COLO668 (cell line): ENCODE measurements around the gene REXO1.
"Not testable (repeated sequence)": the region's sequence is repeated elsewhere in the genome, so short reads cannot be mapped to it uniquely, and the experiment has no call there.

Source experiments
- DNase-seq: peaks from one replicate; lab custom pipeline; 2025; ENCODE audit not compliant: unreplicated experiment; lab: John Stamatoyannopoulos, UW

Gene REXO1, protein sequence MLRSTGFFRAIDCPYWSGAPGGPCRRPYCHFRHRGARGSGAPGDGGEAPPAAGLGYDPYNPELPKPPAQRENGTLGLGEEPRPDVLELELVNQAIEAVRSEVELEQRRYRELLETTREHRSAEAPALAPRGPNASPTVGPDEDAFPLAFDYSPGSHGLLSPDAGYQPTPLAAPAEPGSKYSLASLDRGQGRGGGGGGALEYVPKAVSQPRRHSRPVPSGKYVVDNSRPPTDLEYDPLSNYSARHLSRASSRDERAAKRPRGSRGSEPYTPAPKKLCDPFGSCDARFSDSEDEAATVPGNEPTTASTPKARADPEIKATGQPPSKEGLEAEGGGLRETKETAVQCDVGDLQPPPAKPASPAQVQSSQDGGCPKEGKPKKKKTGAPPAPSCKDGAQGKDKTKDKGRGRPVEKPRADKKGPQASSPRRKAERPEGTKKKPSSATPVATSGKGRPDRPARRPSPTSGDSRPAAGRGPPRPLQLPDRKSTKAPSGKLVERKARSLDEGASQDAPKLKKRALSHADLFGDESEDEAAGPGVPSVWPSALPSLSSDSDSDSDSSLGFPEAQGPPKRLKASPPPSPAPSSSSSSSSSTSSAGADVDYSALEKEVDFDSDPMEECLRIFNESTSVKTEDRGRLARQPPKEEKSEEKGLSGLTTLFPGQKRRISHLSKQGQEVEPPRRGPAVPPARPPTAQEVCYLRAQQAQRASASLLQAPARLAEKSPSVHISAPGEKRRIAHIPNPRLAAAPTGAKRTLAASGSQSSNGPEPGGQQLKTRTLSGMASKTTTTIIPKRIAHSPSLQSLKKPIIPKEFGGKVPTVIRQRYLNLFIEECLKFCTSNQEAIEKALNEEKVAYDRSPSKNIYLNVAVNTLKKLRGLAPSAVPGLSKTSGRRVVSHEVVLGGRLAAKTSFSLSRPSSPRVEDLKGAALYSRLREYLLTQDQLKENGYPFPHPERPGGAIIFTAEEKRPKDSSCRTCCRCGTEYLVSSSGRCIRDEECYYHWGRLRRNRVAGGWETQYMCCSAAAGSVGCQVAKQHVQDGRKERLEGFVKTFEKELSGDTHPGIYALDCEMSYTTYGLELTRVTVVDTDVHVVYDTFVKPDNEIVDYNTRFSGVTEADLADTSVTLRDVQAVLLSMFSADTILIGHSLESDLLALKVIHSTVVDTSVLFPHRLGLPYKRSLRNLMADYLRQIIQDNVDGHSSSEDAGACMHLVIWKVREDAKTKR

GRCh38 chr19:1848399-1849131 is at the start of gene REXO1:
TSS of gene REXO1 (minus strand) at chr19:1848483. CDS start at chr19:1848358, 125 bp downstream.
- peak; percentile 95 for DNase-seq

DNA sequence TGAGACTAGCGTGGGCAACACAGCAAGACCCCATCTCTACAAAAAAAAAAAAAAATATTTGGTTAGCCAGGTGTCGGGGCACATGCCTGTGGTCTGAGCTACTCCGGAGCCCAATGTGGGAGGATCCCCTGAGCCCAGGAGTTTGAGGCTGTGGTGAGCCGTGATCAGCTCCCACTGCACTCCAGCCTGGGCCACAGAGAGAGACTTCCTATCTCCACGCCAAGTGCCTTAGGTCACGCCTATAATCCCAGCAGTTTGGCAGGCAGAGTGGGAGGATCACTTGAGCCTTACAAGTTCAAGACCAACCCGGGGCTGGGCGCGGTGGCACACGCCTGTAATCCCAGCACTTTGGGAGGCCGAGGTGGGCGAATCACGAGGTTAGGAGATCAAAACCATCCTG is 48.2 kb upstream of the REXO1 start:
- no peak for DNase-seq

DNA sequence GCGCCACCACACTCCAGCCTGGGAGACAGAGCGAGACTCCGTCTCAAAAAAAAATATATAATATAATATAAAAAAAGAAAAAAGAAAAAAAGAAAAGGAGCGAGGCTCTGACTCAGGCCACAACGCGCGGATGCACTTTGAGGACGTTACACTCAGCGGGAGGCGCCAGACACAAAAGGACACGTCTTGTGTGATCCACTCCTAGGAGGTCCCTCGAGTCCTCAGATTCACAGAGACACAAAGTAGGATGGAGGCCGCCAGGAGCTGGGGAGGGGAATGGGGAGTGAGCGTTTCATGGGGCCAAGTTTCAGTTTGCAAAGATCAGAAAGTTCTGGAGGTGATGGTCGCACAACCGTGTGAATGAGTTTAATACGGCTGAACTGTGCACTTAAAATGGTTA is 45.5 kb upstream of the REXO1 start:
- no peak for DNase-seq

DNA sequence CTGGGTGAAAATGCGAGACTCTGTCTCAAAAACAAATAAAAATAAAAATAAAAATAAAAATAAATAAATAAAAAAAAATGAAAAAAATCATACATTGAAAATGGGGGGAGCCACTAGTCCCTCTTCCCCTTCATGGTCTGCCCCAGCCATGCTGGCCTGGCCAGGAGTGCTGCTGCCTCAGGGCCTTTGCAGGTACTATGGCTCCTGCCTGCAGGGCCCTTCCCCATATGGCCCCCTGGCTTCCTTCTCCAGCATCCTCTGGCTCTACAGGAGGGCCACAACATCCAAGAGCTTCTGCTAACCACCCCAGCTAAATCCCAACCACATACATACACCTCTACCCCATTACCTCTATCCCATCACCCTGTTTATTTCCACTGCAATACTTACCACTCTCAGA is 41.6 kb upstream of the REXO1 start:
- no peak for DNase-seq

DNA sequence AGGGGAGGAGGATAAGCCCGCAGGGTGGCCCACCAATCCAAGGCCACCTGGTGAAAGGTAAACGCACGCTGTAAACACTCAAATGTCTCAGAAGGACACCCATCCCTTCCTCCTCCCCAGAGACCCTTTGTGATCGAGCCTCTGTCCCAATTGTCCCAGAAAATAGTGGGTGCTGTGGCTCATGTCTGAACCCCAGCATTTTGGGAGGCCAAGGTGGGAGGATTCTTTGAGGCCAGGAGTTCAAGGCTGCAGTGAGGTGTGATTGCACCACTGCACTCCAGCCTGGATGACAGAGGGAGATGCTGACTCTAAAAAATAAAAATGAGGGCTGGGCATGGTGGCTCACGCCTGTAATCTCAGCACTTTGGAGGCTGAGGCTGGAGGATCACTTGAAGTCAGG is 40.1 kb upstream of the REXO1 start:
- no peak for DNase-seq

- DNase-seq = not testable (repeated sequence)
Observed at GRCh38 chr19:1886360-1886759, 38.1 kb upstream of the REXO1 start.

DNA sequence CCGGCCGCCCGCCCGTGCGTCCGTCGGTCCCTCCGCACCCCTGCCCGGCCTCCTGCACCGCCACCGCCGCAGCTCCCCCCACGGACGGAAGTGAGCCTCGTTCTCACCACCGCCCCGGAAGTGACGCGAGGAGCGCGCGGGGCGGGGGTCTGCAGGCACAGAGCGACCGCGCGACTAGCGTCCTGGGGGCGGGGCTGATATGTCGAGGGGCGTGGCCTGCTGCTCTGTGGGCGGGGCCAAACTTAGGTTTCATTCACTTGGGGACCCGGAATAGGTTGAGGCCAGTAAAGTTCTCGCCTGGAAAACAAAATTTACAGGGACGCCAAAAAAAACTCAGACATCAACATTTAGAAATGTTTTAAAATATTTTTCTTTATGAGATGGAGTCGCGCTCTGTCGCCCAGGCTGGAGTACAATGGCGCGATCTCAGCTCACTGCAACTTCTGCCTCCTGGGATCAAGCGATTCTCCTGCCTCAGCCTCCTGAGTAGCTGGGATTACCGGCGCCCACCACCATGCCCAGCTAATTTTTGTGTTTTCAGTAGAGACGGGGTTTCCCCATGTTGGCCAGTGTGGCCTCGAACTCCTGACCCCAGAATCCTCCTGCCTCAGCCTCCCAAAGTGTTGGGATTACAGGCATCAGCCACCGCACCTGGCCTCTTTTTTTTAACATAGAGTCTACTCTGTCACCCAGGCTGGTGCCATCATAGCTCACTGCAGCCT is 37.3 kb upstream of the REXO1 start, which contains the start of gene ABHD17A:
TSS of gene ABHD17A (minus strand) at position 99 of the 722 bp plus-strand sequence. CDS start 3,930 bp downstream, outside the sequence.
- DNase-seq = peak; percentile 96

DNA sequence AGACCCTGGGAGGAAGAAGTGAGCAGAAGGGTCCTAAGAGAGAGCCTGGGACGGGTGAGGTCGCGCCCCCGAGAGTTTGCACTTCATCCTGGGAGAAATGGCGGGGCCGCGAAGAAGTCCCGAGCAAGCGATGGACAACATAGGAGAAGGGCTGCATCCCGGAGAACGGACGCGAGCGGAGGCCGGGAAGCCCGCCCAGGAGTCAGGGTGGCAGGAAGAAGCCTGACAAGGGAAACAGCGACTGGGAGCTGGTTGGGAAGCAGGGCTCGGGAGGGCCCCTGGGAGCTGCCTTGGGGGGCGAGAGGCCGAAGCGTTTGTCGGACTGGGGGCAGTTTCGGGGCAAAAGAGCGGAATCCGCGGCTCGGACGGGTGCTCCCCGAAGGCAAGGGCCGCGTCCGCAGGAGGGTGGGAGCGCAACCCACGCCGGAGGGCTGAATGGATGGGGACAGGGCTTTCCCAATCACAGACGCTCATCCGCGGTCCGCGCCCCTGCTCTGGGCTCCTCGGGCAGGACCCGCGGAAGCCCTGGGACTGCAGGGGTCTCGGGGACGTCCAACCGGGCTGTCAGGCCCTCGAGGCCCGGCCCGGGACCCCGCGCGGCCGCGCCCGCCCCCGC is 36.5 kb upstream of the REXO1 start:
- DNase-seq = peak; percentile 22

DNA sequence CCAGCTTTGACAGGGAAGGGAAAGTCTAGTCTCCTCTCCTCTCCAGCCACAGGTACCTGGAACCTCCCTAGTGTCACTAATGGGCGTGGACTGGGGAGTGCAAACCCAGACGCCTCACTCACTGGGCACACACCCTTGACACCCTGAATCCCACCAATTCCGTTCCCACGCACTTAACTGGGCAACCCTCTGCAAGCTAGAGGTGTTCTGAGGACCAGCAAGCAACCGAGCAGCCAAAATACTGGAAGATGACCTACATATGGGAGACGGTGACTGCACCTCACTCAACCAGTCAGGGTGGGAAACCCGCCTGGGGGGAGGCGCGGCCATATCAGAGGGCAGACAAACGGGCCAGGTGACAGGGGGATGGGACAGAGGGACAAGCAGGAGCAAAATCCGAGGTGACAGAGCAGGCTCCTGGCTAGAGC is 36.0 kb upstream of the REXO1 start:
- peak; percentile 43 for DNase-seq

DNA sequence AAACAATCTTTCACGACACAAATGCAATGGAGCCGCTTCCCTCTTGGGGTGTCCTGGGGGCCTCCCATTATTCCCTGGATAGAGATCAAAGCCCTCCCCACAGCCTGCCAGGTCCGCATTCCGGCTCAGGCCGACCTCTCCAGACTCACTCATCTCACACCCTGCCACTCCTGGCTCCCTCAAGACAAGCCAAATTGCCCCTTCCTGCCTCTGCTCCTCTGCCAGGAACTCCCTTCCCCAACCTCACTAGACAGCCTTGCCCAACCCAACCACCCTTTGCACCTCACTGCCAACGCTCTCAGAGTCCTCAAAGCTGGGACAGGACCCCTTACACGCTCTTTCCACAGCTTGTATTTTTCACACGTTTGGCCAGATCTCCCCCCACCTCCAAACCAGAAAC is 35.5 kb upstream of the REXO1 start:
- DNase-seq = no peak

DNA sequence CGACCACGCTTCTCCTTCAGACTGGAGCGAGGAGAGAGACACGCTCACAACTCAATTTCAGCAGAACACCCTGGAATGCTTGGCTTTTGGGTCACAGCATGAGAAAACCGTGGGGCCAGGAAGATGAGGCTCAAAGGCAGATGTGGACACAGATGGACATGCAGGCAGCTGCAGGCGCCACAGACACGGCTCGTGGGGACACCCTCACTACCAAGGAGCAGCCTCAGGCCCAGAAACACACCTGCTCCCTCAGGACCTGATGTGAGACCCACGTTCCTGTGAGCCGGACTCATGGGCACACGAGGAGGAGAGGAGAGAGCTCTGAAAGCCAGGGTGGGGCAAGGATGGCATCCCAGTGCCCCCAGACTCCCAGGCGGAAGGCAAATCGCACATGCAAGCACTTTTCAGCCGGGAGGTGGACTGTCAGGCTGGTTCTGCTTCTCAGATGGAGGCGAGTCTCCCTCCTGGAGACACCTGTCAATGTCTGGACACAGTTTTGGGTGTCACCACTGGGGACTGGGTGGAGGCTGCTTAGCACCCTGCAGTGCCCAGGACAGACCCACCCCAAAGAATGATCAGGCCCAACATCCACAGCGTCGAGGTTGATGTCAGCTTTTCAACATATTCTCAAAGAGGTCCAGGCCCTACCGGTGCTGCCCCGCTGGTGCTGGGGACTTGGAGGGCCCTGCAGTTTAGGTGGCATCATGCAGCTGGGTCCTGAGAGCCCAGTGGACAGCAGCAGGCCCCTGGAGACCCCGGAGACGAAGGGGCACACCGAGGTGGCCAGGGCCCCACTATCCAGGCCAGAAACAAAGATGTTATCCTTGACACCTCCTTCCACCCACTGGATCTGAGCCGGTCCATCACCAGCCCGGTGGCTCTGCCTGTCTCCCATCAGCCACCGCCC is 34.8 kb upstream of the REXO1 start:
- DNase-seq = no peak

DNA sequence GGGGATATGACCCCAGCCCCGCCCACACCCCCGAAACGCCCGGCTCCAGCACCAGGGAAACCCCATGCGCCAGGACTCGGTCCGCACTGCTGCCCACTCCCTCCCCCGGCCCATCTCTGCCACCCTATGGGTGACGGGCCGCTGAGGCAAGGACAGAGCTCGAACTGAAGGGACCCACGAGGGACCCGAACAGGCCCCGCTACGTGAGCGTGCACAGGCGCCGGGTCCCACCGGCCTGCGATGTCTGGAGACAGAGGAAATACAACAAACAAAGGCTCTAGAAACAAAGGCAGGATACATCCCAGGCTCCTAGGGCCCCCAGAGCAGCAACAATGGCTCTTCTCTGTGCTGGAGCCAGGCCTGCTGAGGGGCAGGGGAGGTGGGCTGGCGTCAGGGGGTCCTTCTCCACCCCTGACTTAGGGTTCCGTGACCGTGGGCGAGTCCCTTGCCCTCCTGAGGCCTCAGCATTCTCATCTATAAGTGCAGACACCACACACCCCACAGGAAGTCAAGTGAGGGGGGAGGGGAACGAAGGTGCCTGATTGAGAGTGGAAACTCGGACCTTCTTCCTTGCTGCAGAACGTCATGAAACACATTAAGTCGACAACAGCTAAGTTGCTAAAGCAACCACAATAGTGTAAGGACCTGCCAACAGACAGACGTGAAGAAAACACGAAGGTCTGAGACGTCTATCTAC is 34.0 kb upstream of the REXO1 start:
- DNase-seq = no peak

- not testable (repeated sequence) for DNase-seq
Observed at GRCh38 chr19:1881393-1882088, 33.3 kb upstream of the REXO1 start.

DNA sequence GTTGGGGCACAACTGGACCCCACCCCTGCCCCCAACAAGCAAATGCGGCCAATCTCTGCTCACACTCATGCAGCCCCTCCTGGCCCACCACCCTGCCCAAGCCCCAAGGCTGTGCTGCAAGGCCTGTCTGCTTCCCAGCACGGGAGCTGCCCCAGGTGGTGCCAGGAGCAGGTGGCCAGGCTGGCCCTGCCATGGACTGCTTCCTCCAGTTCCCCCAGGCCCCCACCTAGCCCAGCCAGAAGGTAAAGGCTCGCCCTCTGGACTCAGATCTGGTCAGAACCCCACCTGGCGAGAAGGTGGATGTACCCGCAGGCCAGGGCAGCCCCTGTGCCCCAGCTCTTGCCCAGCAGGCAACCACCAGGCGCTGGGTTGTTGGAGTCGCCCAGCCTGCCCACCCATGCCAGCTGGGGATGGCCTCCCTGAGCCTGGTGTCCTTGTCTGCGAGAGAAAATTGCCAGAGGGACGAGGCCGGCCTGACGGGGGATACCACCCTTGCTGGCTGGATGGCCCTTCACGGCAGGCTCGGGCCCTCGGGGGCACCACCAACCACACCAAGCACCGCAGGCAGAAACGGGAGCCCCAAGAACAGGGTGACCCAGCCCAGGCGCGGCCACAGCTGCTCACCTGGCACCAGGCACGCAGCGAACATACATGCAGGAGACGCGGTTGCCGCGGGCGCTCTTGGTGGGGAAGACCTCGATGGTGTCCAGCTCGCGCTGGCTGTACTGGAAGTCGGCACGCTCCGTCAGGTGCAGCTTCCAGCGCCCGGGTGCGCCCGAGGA is 32.5 kb upstream of the REXO1 start:
- DNase-seq = no peak

GRCh38 chr19:1879982-1880381 is 31.7 kb upstream of the REXO1 start:
- DNase-seq = not testable (repeated sequence)

DNA sequence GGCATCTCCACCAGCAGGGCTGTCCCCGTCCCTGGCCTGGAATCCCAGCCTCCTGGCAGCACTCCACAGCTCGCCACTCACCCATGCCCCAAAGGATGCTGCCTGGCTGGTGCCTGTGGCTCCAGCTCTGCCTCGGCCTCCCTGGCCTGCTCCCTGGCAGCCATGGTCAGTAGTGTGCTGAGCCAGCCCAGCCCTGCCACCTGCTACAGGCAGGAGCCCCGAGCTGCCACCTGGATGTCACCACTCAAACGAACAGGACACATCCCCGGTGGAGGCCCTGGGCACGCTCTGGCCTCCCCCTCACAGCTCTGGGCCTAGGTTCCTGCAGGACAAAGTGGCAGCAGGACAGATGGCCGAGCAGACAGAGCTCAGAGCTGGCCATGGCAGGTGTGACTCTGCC is 30.3 kb upstream of the REXO1 start:
- DNase-seq = not testable (repeated sequence)
